ENCODE data around the gene RAP2A.

RAP2A gene

DNA sequence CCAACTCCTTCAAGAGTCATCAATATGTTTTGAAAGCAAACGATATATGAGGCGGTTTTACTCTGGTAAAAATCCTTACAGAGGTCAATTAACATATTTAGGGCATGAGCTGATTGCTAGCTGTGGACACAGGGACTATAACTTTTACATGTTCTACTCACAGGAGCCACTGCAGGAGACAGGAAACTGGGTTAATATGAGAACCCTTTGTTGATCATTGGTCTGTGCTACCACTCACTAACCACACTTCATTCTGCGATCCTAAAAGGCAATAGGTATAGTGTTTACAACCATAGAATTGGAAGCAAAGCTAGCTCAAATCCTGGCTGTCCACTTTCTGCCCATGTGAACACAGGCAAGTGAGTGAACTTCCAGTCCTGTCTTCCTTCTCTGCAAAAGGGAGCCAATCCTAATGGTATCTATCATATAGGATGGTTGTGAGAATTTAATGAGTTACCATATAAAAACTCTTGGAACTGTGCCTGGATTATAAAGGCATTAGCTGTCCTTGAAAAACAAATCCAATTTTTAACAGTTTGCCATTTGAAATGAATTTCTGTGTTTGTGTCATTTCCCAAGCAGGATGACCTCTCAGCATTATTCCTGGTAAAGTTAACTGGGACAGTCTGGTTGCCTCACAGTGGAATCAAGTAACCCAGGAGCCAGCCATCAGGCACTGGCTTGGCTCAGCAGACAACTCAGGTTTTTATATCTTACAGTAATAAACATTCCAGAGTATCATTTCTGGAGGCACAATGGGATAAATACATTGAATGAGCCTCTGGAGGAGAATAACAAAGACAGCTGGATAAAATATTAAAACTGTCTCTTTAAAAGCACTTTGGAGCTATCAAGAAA is 29.8 kb upstream of the RAP2A start:
- peaks cover 0 to 9% of the 10 kb centered on the region in 2 donors for H3K36me3 Mint-ChIP-seq
- H3K27ac Mint-ChIP-seq: no peak overlapping the region
- H3K9me3 Mint-ChIP-seq: peaks cover 11 to 18% of the 10 kb centered on the region in 2 donors
- H3K27me3 Mint-ChIP-seq: peaks cover 18% of the 10 kb centered on the region in 2 donors
- DNase-seq: no peak
- no peaks in the 10 kb centered on the region for H3K4me1 Mint-ChIP-seq
- ATAC-seq (replicated peaks): no peak
- no peak overlapping the region for H3K4me3 Mint-ChIP-seq

GRCh38 chr13:97407540-97407939 is 26.4 kb upstream of the RAP2A start:
- no peaks in the 10 kb centered on the region for H3K36me3 Mint-ChIP-seq
- peaks cover 3 to 10% of the 10 kb centered on the region in 2 donors for H3K9me3 Mint-ChIP-seq
- H3K4me3 Mint-ChIP-seq: no peak overlapping the region
- ATAC-seq (replicated peaks) (no peak), DNase-seq (no peak)
- peaks cover 10 to 13% of the 10 kb centered on the region in 2 donors for H3K27me3 Mint-ChIP-seq
- no peaks in the 10 kb centered on the region for H3K4me1 Mint-ChIP-seq
- no peak overlapping the region for H3K27ac Mint-ChIP-seq

DNA sequence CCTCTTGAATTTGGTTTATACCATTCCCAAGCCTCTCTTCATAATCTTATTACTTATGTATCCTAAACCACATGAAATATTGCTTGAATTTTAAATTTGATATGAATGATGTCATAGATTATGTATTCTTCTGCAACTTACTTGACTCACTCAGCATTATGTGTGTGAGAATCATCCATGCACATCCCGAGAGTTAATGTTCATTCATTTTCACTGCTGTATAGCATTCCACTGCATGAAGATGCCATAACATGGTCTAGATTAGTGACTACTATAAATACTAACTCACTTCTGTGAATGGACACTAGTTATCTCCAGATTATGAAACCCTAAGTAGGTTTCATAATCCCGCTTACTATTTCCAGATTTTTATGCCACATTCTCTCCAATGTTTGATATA is 25.0 kb upstream of the RAP2A start:
- H3K4me1 Mint-ChIP-seq: no peaks in the 10 kb centered on the region
- H3K36me3 Mint-ChIP-seq: no peaks in the 10 kb centered on the region
- H3K27ac Mint-ChIP-seq: no peak overlapping the region

GRCh38 chr13:97411984-97412383 is 22.0 kb upstream of the RAP2A start:
- peaks cover 5 to 8% of the 10 kb centered on the region in 2 donors for H3K27me3 Mint-ChIP-seq
- no peaks in the 10 kb centered on the region for H3K9me3 Mint-ChIP-seq
- no peaks in the 10 kb centered on the region for H3K36me3 Mint-ChIP-seq
- no peak for ATAC-seq (replicated peaks)
- DNase-seq: no peak
- no peak overlapping the region for H3K27ac Mint-ChIP-seq
- H3K4me3 Mint-ChIP-seq: no peak overlapping the region
- no peaks in the 10 kb centered on the region for H3K4me1 Mint-ChIP-seq

More for the DNA sequence above, 25.0 kb upstream of the RAP2A start:
- ATAC-seq (replicated peaks) (no peak), DNase-seq (no peak)
- no peak overlapping the region for H3K4me3 Mint-ChIP-seq
- H3K9me3 Mint-ChIP-seq: peaks cover 3 to 10% of the 10 kb centered on the region in 2 donors
- peaks cover 10 to 12% of the 10 kb centered on the region in 2 donors for H3K27me3 Mint-ChIP-seq

- H3K36me3 Mint-ChIP-seq: no peaks in the 10 kb centered on the region
- H3K27ac Mint-ChIP-seq: no peak overlapping the region
- no peak for DNase-seq
- no peak overlapping the region for H3K4me3 Mint-ChIP-seq
- no peaks in the 10 kb centered on the region for H3K4me1 Mint-ChIP-seq
- H3K27me3 Mint-ChIP-seq: peaks cover 12 to 16% of the 10 kb centered on the region in 2 donors
- no peaks in the 10 kb centered on the region for H3K9me3 Mint-ChIP-seq
- ATAC-seq (replicated peaks): no peak
These were observed 20.3 kb upstream of the RAP2A start for GRCh38 chr13:97413694-97414093.

GRCh38 chr13:97414392-97414791 is 19.6 kb upstream of the RAP2A start:
- peaks cover 11 to 12% of the 10 kb centered on the region in 2 donors for H3K27me3 Mint-ChIP-seq
- no peak for DNase-seq
- no peaks in the 10 kb centered on the region for H3K9me3 Mint-ChIP-seq
- no peaks in the 10 kb centered on the region for H3K36me3 Mint-ChIP-seq
- no peaks in the 10 kb centered on the region for H3K4me1 Mint-ChIP-seq
- no peak for ATAC-seq (replicated peaks)
- H3K4me3 Mint-ChIP-seq: no peak overlapping the region
- no peak overlapping the region for H3K27ac Mint-ChIP-seq

DNA sequence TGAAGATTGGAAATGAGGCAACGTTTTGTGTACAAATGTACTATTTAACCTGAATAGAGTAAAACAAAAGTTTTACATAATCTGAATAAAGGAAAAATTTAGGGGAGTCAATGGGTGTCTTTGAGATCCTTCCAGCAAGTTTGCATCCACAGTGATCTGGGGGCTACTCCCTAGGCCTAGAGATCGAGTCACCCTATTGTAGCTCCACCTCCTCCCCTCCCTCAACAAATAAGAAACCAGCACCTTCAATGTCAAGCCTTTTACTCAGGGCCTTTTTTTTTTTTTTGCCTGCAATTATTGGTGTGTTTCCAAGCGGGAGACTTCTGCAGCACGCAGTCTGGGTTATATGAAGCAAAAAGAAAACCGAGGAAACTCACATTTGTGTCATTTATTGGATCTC is 16.3 kb upstream of the RAP2A start:
- Mint-ChIP-seq H3K36me3 (peaks cover 2 to 3% of the 10 kb centered on the region in 2 donors), H3K9me3 (peaks cover 0 to 2% of the 10 kb centered on the region in 2 donors), H3K4me3 (no peak overlapping the region), H3K27me3 (peaks cover 11 to 12% of the 10 kb centered on the region in 2 donors), H3K27ac (no peak overlapping the region), H3K4me1 (peaks cover 2 to 5% of the 10 kb centered on the region in 2 donors)
- DNase-seq: no peak
- ATAC-seq (replicated peaks): no peak

- no peak overlapping the region for H3K27ac Mint-ChIP-seq
- peaks cover 2 to 5% of the 10 kb centered on the region in 2 donors for H3K4me1 Mint-ChIP-seq
- H3K27me3 Mint-ChIP-seq: peaks cover 12 to 16% of the 10 kb centered on the region in 2 donors
- DNase-seq: no peak
- peaks cover 0 to 5% of the 10 kb centered on the region in 2 donors for H3K9me3 Mint-ChIP-seq
- peaks cover 2 to 3% of the 10 kb centered on the region in 2 donors for H3K36me3 Mint-ChIP-seq
- H3K4me3 Mint-ChIP-seq: no peak overlapping the region
- ATAC-seq (replicated peaks): no peak
These were observed 11.6 kb upstream of the RAP2A start for GRCh38 chr13:97422118-97423054.

DNA sequence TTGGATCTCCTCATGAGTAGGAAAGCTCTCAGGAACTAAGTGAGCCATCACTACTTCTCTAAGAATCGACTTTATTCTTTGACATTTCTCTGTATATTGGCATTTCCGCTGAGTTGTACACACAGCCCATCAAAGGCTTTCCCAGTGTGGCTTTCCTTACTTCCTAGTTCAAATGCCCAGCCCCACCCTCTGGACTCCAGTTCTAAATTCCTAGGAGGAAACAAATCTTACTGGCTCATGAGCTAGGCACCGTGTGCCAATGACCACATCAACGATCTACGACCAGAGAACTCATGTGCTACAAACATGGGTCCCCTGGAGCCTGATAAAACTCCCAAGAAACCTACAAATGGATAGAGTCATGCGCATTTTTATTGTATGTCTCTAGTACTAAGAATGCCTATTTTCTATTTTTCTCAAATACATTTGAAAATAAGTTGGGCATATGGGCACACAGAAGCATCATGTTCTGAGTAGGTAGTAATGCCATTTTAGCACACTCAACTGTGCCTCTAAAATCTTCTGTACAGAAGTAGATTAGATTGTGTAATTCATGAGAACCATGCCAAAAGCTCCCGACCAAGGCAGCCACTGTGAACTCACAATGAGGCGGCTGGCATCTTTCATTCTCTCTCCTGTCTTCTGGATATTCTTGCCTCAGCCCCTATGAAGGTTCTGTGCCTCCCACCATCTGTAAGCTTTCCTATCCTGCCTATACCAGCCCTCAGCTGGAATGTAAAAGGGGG is 10.5 kb upstream of the RAP2A start:
- H3K9me3 Mint-ChIP-seq: peaks cover 0 to 5% of the 10 kb centered on the region in 2 donors
- H3K27me3 Mint-ChIP-seq: peaks cover 5 to 8% of the 10 kb centered on the region in 2 donors
- H3K27ac Mint-ChIP-seq: no peak overlapping the region
- DNase-seq (no peak), ATAC-seq (replicated peaks) (no peak)
- no peak overlapping the region for H3K4me3 Mint-ChIP-seq
- peaks cover 2 to 3% of the 10 kb centered on the region in 2 donors for H3K36me3 Mint-ChIP-seq
- peaks cover 2 to 5% of the 10 kb centered on the region in 2 donors for H3K4me1 Mint-ChIP-seq

DNA sequence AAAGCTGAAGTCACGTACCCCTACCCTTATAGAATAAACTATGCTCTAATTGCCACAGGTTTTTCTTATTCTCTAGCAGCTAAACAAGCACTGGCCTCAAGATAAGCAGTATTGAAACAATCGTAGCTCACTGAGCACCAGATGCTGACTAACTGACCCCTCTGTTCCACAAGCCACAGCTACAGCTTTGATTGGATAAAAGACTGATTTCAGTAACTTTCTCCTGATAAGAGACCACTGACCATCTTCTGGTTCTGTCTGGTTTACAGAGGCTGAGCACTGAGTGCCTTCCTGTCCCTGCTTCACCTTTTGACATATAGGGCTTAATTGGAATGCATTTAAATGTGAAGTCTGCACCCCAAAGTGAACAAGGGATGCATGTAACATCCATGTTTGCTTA is 8.4 kb upstream of the RAP2A start:
- Mint-ChIP-seq H3K27me3 (peaks cover 5 to 8% of the 10 kb centered on the region in 2 donors), H3K4me1 (peaks cover 2 to 5% of the 10 kb centered on the region in 2 donors), H3K4me3 (no peak overlapping the region), H3K9me3 (peaks cover 0 to 5% of the 10 kb centered on the region in 2 donors), H3K27ac (no peak overlapping the region), H3K36me3 (peaks cover 2 to 3% of the 10 kb centered on the region in 2 donors)
- ATAC-seq (replicated peaks) (no peak), DNase-seq (no peak)

GRCh38 chr13:97426695-97427094 is 7.3 kb upstream of the RAP2A start:
- Mint-ChIP-seq H3K36me3 (no peaks in the 10 kb centered on the region), H3K9me3 (peaks cover 0 to 2% of the 10 kb centered on the region in 2 donors), H3K27me3 (peaks cover 5 to 8% of the 10 kb centered on the region in 2 donors), H3K4me1 (no peaks in the 10 kb centered on the region), H3K27ac (no peak overlapping the region), H3K4me3 (no peak overlapping the region)
- no peak for DNase-seq
- ATAC-seq (replicated peaks): no peak

GRCh38 chr13:97429681-97430081 is 4.3 kb upstream of the RAP2A start:
- ATAC-seq (replicated peaks) (no peak), DNase-seq (no peak)
- Mint-ChIP-seq H3K36me3 (no peaks in the 10 kb centered on the region), H3K27ac (no peak overlapping the region), H3K9me3 (no peaks in the 10 kb centered on the region), H3K4me3 (no peak overlapping the region), H3K27me3 (peaks cover 0 to 4% of the 10 kb centered on the region in 2 donors), H3K4me1 (peaks cover under 1 to 3% of the 10 kb centered on the region in 2 donors)

- no peaks in the 10 kb centered on the region for H3K9me3 Mint-ChIP-seq
- peaks cover 0 to 4% of the 10 kb centered on the region in 2 donors for H3K27me3 Mint-ChIP-seq
- DNase-seq (no peak), ATAC-seq (replicated peaks) (no peak)
- H3K4me3 Mint-ChIP-seq: no peak overlapping the region
- H3K36me3 Mint-ChIP-seq: no peaks in the 10 kb centered on the region
- peaks cover 3 to 5% of the 10 kb centered on the region in 2 donors for H3K4me1 Mint-ChIP-seq
- H3K27ac Mint-ChIP-seq: no peak overlapping the region
These were observed 3.7 kb upstream of the RAP2A start for GRCh38 chr13:97430296-97430695.
